PFSK-1 (cell line): ENCODE measurements around the gene PC.

ENCODE experiments used
- POLR2AphosphoS5 ChIP-seq: IDR thresholded peaks from 2 replicates; pipeline ENCODE4 v1.6.1; 2012; ENCODE audit warnings: low read depth, mild to moderate bottlenecking, control low read depth, low read length, moderate library complexity
- REST ChIP-seq, 2 experiments: IDR thresholded peaks; 2 replicates each; pipeline versions ENCODE4 v1.6.1 to v1.8.0; 2011 to 2012; ENCODE audit warnings: low read depth in 2 of 2, low read length in 2 of 2, control low read depth in 1 of 2, inconsistent platforms in 1 of 2, mild to moderate bottlenecking in 1 of 2, moderate library complexity in 1 of 2; ENCODE audit not compliant: insufficient read depth in 1 of 2
- SIN3A ChIP-seq: IDR thresholded peaks from 2 replicates; pipeline ENCODE4 v1.6.1; 2012; ENCODE audit warnings: mild to moderate bottlenecking, low read length, moderate library complexity, borderline replicate concordance; ENCODE audit not compliant: insufficient read depth

GRCh38 chr11:66842896-66843775 is 115.0 kb downstream of the PC start, which contains the start of gene RCE1:
- TF ChIP-seq POLR2AphosphoS5 (peak; percentile 93), REST (IDR thresholded peaks at IDR 0.05; ENCODE audit: insufficient read depth in 1 of 2, low read depth in 2 of 2, low read length in 2 of 2) (no peak), SIN3A (no peak)
